RWPE1 (cell line): Measurements from ENCODE around the gene DDN.

Source experiments
- CTCF ChIA-PET: fragments of 350-600 bp; sonication (Branson Sonifier 250); formaldehyde crosslinking; extraction: SDS; loops from one replicate; lab custom pipeline; 2021; lab: Yijun Ruan, JAX
- POLR2A ChIA-PET: fragments of 400-600 bp; formaldehyde crosslinking; extraction: SDS; loops from one replicate; lab custom pipeline; 2020; ENCODE audit warnings: antibody characterized with exemption; ENCODE audit not compliant: low non-redundant PET; lab: Yijun Ruan, JAX
- DNase-seq: peaks from one replicate; pipeline ENCODE4 v3.0.0; 2012; ENCODE audit warnings: low spot score
- H3K27ac ChIP-seq: fragments of 450-650 bp; 2 replicates; pipeline ENCODE4 v1.5.1; 2017
- CTCF ChIP-seq: fragments of 450-650 bp; conservative IDR thresholded peaks from 2 replicates; pipeline ENCODE4 v1.5.1; 2017; ENCODE audit warnings: low read depth, mild to moderate bottlenecking

Gene DDN

GRCh38 chr12:48978291-48978740 is 20.9 kb downstream of the DDN start, which contains the start of gene WNT1:
Gene WNT1, plus strand, starts transcription at chr12:48978322. Its CDS starts 329 bp downstream, at chr12:48978651.
- CTCF ChIA-PET: interaction anchor here (0.5 to 4.3 kb wide), 20 partner anchors 8 to 279 kb away, joined by 3 to 30 read pairs (median 4); partner anchors contain the start of gene DDX23
- no peak within 1 kb of the TSS for H3K27ac ChIP-seq
- DNase-seq: no peak
- POLR2A ChIA-PET: no interaction called here
- TF ChIP-seq CTCF: peak; percentile 10

GRCh38 chr12:48977290-48978281 is 21.6 kb downstream of the DDN start:
- ChIA-PET POLR2A (no interaction called here), CTCF (interaction anchor here (0.5 to 4.3 kb wide), 28 partner anchors 9 to 278 kb away, joined by 3 to 30 read pairs (median 4); partner anchors contain the start of gene DDX23)
- DNase-seq: no peak
- peak; percentile 79 for TF ChIP-seq CTCF
- no peak overlapping the region for H3K27ac ChIP-seq

GRCh38 chr12:48973941-48974673 is 25.1 kb downstream of the DDN start:
- TF ChIP-seq CTCF: no peak
- CTCF ChIA-PET: no interaction called here
- no peak for DNase-seq
- no peak overlapping the region for H3K27ac ChIP-seq
- POLR2A ChIA-PET: no interaction called here

GRCh38 chr12:48973531-48973930 is 25.6 kb downstream of the DDN start:
- no peak for TF ChIP-seq CTCF
- no peak for DNase-seq
- ChIA-PET CTCF (no interaction called here), POLR2A (no interaction called here)
- no peak overlapping the region for H3K27ac ChIP-seq

- POLR2A ChIA-PET: no interaction called here
- no peak for TF ChIP-seq CTCF
- no peak overlapping the region for H3K27ac ChIP-seq
Measured at GRCh38 chr12:48972952-48973483, 26.2 kb downstream of the DDN start.

More at GRCh38 chr12:48972952-48973483, 26.2 kb downstream of the DDN start:
- CTCF ChIA-PET: no interaction called here
- DNase-seq: no peak
